COLO668 (cell line): ENCODE results near the gene KIF26B.

Source experiments
- DNase-seq: peaks from one replicate; lab custom pipeline; 2025; ENCODE audit not compliant: unreplicated experiment; lab: John Stamatoyannopoulos, UW

Gene KIF26B

DNA sequence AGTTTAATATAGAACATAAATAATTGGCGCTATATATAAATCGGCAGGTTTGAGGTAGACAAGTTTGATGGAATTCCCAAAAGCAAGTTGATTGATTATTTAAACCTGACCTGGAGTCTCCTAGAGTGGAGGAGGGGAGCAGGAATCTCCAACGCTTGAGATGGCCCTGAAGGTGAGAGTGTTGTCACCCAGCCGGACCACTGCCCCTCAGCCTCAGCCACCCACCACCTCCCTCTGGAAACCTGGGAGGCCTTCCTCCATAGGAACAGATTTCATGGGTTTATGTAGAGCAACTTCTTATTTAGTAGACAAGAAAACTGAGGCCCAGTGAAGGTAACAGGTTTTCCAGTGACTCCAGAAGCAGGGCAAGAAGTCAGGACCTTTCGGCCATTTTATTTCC is 389.5 kb downstream of the KIF26B start:
- no peak for DNase-seq

DNA sequence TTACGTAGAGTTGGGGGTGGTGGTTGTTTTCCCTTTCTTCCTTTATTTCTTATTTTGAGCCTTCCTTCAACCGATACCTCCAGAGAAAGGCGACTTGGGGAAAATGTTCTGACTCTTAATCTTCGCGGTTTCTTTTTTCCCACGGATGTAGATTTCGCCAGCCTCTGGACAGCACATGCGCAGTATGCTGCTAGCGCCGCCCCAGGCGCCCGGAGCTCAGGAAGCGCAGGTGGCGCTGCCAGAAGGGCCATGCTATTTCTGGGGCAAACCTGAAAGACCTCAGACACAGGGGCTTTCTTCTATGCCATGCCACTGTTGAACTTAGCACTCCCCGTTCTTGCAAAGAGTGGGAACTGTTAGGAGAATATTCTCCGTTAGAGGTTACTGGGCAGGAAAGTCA is 392.1 kb downstream of the KIF26B start:
- no peak for DNase-seq

DNA sequence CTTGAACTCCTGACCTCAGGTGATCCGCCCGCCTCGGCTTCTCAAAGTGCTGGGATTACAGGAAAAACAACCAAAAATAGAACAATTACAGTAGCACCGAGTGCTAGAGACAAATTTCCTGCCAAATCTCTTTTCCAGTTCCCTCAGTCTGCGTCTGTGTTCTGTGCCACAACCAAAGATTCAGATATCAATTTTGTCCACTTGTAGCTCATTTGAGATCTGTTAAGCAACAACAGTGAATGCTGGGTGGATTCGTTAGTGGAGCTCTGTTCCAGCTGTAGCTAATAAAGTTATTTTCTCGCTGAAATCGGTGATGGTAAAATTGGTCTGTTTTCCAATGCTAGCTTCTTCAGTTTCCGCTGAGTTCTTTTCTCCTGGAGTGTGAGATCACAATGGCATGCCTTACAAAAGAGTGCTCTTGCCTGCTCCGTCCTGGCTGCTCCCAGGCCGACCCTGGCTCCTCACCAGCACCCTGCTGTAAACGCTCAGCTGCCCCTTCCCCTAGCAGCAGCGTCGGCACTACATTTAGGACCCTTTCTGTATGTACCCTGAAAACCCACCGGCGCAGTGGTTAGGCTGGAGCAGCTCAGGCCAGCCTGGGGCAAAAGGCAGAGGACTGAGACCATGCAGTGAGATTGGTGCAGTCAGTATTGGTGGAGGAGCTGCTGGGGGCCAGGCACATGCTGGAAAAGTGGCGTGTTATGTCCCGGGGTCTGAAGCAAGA is 395.4 kb downstream of the KIF26B start:
- no peak for DNase-seq

DNA sequence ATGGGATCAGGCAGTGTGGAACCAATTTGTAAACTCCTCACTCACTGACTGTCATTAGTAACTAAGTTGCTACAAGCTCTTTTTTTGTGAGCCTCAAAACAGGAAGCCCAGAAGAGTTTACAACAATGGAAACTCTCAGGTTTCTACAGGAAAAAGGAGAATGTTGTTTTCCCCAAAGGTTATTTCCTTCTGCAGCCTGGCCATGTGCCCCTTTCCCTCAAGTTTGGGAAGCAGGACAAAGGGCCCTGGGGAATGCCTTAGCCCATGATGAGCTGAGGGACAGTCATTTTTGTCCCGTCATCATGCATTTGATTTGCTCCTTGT is 395.9 kb downstream of the KIF26B start:
- DNase-seq, result no peak

DNA sequence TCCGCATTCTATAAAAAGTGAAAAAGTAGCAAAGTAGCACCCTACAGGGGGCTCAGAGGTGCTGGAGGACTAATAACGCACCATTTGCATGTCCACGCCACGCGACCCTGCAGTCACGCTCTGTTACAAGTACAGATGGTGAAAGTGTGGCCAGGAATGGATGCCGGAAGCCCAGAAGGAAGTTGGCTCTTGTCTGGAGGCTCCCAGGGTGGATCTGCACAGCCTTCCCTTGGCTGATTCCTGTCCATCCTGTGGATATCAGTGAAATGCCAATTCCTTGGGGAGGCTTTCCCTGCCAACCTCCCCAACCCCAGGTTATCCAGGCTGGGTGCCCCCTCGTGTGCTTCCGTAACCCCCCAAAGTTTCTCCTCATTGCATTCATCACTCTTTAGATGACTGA is 396.8 kb downstream of the KIF26B start:
- DNase-seq, result no peak

DNA sequence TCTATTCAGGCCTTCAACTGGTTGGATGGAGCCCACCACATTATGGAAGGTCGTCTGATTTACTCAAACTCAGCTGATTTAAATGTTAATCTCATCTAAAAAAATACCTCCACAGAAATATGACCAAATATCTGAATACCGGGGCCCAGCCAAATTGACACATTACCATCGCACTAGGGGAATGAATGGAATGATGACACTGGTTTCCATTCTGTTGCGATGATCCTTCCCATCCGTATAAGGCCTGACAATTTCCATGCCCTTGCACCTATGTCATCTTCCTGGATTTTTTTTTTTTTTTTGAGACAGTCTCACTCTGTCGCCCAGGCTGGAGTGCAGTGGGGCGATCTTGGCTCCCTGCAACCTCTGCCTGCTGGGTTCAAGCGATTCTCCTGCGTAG is 397.5 kb downstream of the KIF26B start:
- DNase-seq, result no peak

DNA sequence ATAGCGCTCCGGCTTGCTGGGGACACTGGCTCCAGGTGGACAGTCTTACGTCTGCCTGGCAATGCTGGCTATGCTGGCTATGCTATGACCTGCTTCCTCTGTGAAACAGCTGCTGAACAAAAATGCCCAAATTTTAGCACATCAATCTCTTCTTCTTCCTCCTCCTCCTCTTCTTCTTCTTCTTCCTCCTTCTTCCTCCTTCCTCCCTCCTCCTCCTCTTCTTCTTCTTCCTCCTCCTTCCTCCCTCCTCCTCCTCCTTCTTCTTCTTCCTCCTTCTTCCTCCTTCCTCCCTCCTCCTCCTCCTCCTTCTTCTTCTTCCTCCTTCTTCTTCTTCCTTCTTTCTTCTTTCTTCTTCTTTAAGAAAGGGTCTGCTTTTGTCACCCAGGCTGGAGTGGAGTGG is 401.3 kb downstream of the KIF26B start:
- DNase-seq, result no peak

DNA sequence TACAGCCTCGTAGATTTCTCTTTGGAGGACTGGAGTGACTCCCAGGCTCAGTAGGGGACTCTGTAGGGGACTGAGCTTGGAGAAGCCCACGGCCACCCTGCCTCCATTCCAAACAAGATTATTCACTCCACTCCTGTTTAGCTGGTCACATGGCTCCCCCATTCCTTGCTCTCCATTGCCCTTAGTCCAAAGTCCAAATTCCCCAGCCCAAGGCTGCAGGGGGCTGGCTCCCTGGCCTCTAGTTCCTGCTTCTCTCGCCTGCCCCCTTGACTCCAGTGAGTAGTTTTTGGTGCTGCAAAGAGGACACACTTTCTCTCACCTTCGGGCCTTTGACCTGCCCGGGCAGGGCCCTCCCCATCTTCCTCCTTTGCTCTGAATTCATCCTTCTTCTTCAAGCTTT is 403.3 kb downstream of the KIF26B start:
- no peak for DNase-seq

DNA sequence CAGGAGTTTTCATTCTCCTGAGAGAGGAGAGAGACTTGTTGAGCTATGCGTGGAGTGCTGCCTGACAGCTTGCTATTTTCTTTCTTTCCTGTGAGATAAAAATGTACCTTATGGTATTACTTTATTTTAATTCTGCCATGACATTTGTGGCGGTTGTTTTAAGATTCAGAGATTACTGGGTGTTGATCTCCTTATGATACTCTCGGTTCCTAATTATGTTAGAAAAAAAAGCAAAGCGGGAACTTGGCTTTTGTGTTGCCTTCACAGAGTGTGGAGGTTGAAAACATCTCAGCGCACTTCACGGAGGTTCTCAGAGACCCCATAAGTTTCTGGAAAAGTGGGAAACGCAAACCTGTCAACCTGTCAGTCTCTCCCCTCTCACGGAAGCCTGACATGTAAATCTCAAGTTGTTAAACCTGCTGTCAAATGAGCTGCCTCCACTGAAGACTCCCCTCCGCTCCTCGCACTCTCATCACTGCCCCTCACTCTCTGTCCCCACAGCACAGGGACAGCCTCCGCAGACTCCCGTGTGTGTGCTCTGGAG is 405.6 kb downstream of the KIF26B start:
- no peak for DNase-seq

DNA sequence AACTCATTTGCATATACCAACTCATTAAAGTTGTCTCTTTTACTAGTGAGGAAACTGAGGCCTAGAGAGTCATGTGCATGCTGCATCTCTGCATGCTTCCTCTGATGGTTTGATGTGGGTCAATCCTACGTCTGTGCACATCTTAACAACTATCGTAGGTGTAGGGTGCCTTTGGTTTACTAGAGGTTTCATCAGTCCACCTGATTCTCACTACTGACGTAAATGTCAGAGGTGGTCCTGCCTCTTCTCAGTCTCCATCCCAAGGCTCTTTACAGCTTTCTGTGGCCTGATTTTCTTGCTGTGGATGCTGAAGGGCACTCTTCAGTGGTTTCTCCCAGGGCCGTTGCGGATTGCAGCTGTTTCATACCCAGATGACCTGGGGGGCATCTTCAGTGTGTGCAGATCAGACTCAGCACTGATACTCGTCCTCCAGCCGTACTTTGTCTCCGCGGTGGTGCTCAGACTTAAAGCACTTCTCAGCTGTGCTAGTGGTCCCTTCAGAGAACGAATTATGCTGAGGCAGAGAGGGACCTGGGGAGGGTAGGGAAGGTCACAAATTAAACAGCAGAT is 407.0 kb downstream of the KIF26B start:
- DNase-seq, result no peak

DNA sequence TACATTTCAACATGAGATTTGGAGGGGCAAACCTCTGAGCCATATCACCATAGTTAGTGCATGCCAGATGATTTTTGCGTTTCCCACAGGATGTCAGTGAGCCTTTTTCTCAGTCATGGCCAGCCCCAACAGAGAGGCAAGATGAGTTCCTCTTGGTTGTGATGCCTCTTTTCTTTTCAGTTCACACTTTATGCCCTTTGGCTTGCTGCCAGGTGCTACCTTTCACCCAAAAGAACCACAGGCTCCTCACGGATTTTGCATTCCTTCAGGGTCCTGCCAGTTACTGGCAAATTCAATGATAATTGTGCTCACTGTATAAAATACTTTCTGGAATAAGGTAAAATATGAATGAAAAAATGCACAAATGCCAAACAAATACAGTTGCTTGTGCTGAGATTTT is 411.3 kb downstream of the KIF26B start:
- DNase-seq, result no peak

DNA sequence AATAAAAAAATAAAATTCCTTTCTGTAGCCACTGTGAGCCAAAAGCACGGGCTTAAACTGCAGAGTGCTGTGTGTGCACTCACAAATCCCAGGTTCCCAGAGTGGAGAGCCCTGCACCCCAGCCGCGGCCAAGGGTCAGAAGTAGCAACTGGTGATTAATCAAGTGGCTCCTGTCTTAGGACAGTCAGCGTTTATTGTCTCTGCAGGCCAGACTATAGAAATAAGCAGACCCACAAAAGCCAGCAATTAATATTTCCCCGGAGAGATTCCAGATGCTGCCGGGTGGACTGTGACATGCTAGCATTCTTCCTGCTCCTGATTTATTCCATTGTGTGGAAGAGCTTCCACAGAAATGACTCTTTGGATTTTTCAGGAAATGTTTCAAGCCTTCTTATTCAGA is 412.2 kb downstream of the KIF26B start:
- no peak for DNase-seq

DNA sequence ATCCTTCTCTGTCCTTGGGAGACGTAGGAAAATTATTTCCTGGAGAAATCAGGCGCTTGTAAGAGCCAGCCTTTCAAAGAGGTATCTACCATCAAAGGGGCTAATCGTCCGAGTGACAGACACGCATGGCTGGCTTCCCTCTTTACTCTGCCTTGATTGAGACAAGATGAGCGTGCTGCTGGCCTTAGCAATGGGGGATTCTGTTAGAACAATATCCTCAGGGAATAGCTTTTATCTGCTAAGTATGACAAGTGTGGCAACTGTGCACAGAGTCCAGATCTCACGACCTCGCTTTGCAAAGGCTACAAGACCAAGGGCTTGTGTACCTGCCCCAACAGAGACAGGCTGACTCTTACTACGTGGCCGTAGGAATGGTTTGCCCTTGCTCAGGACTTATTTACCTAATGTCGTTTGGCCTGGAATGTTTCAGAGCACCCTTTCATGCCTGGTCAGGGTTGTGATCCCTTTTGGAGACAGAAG is 417.1 kb downstream of the KIF26B start:
- DNase-seq, result no peak

DNA sequence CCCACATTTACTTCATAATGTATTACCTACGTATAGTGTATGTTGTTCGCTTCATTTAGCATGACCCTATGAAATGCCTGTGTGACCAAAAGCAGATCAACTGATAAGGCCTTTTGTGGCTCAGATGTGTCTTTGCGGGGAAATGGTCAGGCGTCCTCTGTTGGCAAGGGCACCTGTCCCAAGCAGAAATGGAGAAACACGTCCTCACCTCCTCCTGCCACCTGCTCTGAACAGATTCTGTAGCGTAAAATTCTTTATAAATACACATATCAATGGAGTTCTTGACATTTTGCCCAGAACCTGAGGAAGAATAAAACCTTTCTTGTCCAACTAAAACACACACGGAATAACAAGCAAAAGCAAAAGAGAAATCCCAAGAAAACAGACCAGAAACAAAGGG is 417.9 kb downstream of the KIF26B start:
- no peak for DNase-seq

DNA sequence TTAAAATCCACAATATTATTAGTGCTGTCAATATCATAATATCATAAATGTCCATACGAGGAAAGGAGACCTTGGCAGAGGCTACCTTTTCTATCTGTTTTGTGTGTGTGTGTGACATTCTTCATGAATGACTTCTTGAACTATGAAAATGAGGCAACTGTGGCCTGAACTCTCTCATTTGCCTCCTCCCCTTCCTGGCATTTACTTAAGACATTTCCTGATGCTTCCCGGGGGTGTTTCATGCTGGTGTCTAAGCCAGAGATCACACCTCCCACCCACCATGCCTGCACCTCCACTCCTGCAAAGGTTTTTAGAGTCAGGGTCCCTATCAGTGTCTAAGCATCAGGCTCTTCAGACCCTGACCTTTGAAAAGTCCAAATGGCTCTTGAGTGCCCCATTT is 420.9 kb downstream of the KIF26B start:
- no peak for DNase-seq

DNA sequence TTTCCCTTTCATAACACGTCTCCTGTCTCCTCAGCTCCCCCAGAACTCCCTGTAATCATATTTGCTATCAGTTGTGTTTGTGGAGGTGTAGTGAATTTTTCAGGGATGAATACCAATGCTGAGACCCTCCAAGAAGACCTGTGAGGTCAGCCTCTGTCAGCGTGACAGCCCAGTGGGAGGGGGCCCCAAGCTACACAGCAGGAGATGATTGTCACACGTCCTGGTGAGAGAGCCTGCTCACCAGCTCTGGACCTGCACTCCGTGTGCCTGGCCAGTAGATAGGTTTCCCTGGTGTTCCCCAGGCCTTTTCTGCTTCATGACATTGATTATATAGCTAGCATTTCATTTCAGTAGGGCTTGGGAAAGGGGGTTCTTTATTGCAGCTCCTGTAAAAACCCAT is 421.5 kb downstream of the KIF26B start:
- DNase-seq, result no peak

DNA sequence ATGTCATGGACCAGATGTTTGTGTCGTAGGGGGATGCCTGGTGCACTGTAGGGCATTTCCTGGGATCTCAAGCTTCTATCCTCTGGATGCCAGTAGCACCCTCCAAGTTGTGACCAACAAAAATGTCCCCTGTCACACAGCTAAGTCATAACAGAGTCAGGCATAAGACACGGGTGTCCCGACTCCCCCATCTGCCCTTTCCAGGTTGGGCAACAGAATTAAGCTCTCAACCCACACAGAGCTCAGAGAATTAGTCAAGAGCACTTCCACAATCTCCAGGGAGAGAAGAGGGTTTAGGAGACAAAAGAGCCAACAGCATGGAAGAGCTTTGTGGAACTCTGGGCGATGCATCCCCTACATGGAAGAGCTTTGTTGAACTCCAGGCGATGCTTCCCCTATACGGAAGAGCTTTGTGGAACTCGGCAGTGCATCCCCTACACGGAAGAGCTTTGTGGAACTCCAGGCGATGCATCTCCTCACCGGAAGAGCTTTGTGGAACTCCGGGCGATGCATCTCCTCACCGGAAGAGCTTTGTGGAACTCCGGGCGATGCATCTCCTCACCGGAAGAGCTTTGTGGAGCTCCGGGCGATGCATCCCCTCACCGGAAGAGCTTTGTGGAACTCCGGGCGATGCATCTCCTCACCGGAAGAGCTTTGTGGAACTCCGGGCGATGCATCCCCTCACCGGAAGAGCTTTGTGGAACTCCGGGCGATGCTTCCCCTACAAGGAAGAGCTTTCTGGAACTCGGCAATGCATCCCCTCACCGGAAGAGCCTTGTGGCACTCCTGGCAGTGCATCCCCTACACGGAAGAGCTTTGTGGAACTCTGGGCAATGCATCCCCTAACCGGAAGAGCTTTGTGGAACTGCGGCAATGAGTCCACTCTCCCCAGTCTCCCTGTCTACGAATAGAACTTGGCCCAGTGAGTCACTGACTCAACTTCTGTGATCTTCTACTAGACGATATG is 422.7 kb downstream of the KIF26B start:
- no peak for DNase-seq

DNA sequence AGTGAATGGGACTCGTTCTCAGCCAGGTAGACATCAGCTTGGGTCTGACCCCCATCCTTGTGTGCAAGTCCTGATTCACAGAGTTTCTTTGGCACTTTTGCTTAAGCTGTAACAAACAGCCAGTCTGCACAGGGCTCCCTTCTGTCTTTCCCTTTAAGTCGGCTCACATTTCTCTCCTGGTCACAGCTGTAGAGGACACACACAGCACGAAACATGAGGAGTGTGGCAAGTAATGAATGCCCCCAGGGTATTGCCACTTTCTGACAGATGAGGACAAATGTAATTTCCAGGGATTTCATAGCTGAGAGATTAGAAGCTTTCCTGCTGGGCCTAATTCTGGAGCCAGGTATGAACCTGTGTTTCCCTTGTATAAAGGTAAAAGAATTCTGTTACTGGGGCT is 423.5 kb downstream of the KIF26B start:
- DNase-seq, result no peak

DNA sequence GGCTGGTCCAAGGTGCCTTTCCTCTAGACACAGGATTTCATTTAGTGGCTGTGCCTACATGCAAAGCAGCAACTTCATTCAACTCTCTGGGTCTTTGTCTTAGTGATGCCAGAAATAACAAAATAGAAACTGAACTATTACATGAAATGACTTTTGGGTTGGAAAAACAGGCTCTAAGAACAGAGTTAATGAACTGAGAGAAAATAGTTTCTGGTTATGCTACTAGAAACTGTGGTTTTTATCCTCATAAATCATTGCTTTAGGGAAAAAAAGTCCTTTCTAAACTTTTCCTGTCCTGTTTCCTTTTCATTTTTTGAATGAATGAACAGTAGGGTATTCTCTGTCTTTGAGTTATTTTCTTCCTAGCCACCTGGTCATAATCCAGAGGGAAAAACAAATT is 424.0 kb downstream of the KIF26B start:
- DNase-seq, result no peak

DNA sequence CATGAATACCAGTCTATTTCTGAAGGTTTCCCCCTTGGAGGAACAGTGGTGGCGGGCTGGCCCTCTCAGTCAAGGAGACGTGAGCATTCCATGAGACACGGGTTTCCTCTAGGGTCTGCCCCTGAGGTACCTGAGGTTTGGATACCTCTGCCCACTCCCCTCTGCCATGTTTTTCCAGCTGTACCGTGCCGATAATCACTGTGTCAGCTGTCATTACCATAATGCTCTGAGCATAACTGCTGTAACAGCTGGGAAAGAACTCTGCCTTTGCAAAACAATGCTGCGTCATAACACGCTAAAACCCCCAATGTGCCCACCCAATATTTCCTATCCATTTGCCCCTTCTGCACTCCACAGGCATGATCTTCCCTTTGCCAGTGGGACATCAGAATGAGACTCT is 425.1 kb downstream of the KIF26B start:
- DNase-seq, result no peak

DNA sequence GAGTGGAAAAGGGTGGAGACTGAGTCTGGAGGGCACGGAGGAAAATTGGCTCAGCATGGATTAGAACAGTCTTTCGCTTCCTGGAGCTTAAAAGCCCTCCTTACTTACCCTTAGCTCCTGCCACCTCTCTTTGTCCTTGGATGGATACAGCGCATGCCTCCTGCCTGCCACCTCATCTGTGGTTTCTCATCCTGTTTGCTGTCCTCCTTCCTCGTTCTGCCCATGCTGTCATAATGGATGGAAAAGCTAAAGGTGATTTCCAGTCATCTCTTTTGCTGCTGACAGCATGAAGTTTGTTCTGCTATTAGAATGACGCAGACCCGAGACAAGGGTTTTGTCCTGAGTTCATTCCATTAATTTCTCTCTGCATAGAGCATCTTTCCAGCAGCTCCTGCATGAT is 425.9 kb downstream of the KIF26B start:
- DNase-seq, result no peak

DNA sequence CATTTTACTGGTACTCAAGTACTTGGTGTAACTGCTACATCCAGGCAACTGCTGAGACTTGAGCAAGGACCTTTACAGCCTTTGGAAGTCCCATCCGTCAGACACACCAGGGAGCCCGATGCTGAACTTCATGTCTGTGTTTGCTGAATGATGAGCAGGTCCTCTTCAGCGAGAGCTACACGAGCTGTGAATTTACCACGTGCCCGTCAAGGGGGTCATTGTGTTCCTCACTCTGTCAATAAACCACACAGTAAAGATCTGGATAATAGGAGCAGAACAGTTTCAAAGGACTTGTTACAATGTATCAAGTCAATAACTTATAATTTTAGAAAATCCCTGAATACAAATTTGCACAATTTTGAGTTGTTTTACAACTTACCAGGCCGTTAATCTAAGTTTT is 427.2 kb downstream of the KIF26B start:
- DNase-seq, result peak; percentile 27
